ENCODE results near the gene TGM5. TPM values are rescaled to one million over a fixed set of nuclear protein-coding genes. Genes with fewer than 3 reads are reported as not detected.

The TGM5 gene
- total RNA-seq, 2 experiments from 2014 or later, result 0.20 to 0.28 TPM

DNA sequence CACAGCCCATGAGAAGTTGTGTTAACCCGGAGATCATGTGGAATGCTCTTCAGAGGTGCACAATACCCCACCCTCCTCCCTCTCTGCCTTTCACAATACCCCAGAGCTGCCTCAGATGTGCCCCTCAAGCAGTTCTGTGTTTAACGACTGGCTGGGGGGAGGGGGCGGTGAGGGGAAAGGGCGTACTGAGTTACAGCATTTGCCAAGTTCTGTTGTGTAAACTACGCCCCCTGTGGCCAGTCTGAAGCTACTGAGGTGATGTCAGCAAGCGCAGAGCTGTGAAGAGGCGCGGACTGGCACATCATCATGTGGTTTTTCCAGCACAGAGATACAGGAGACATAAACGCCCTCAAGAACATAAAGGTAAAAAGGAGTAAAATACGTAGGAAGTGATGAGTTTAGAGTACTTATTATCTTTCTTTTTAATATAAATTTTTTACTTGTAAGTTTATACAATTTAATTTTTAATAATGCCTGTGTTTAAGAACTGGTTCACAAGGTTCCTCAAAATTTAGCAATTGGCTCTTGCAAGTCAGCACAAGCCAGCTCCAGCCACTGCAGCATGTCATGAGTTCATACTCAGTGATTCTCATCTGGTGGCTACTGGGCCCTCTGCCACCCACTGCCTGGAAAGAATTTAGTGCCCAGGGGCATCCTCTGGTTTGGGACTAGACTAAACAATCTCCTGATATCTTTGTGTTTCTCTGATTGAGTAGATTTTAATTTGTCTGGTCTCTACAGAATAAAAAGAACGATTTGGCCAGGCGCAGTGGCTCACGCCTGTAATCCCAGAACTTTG, 47.6 kb downstream of the TGM5 start:
- peaks cover 11% of the 10 kb centered on the region for H3K27me3 Mint-ChIP-seq
- ChIA-PET POLR2A (no interaction called here), CTCF (interaction anchor here (1.7 kb wide), 1 partner anchor 66 kb away, joined by 4 read pairs; no protein-coding TSS in a partner anchor)
- no peak for DNase-seq
- no peaks in the 10 kb centered on the region for H3K36me3 Mint-ChIP-seq (ENCODE audit: low read depth)
- H3K4me1 Mint-ChIP-seq, result no peaks in the 10 kb centered on the region
- H3K27ac Mint-ChIP-seq, result no peak overlapping the region
- H3K4me3 Mint-ChIP-seq, result no peak overlapping the region
- H3K9me3 Mint-ChIP-seq, result peaks cover 3% of the 10 kb centered on the region

DNA sequence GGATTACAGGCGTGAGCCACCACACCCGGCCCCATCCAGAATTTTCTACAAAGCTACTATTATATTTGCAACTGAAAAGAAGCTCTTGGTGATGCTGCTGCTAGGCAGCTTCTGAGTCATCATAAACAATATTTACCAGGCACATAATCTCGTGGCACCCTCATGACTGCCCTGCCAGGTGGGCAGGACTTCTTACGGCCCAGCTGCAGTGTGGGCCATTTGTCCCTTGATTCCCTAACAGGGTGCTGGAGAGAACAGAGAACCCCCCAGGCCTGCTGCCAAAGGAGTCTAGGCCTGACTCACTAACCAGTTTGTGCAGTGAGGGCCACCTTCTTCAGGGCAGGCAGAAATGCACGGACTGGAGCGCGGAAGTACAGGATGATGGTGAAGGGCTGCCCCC, 50.8 kb downstream of the TGM5 start:
- POLR2A ChIA-PET, result no interaction called here
- CTCF ChIA-PET, result interaction anchor here (0.6 to 2.0 kb wide), 3 partner anchors 10 to 15 kb away, joined by 3 to 7 read pairs (median 3); no protein-coding TSS in a partner anchor
- no peak overlapping the region for H3K4me3 Mint-ChIP-seq
- no peaks in the 10 kb centered on the region for H3K36me3 Mint-ChIP-seq (ENCODE audit: low read depth)
- no peak overlapping the region for H3K27ac Mint-ChIP-seq
- peaks cover 6% of the 10 kb centered on the region for H3K27me3 Mint-ChIP-seq
- no peaks in the 10 kb centered on the region for H3K4me1 Mint-ChIP-seq
- no peak for DNase-seq
- H3K9me3 Mint-ChIP-seq, result peaks cover 3% of the 10 kb centered on the region

DNA sequence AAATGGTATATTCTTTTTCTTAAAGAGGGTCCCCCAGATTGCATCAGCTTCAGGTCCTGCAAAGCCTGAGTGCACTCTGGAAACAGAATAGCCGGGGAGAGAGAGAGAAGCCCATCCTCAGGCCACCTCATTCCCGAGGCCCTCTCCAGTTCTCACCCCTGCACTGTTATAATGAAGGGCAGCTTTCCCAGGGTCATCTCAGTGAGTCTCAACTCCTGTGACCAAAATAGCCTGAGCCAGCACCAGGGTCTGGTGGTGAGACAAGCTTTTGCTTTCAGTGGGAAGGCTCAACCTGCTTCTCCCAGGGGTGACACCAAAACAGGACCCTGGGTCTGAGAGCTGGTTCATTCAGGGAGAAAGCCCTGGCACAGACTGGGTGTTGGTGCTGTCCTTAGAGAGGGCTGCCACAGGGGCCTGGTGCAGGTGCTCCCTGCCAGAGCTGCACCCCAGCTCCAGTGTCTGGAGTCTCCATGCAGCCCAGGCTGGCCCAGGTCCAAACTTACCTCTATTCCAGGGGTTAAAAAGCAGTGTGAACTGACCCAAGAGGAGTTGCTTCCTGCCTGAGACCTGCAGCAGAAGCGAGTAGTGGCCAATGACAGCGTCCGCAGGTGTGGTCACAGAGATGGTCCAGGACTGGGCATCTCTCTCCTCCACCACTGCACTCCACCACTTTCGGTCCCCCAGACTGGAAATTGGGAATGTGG, 52.0 kb downstream of the TGM5 start:
- no peak for DNase-seq
- Mint-ChIP-seq H3K27me3 (peaks cover 6% of the 10 kb centered on the region), H3K4me3 (no peak overlapping the region), H3K9me3 (peaks cover 3% of the 10 kb centered on the region), H3K27ac (no peak overlapping the region), H3K4me1 (no peaks in the 10 kb centered on the region), H3K36me3 (ENCODE audit: low read depth) (no peaks in the 10 kb centered on the region)
- ChIA-PET CTCF (interaction anchor here (1.2 to 2.3 kb wide), 3 partner anchors 11 to 71 kb away, joined by 4 to 12 read pairs (median 6); no protein-coding TSS in a partner anchor), POLR2A (no interaction called here)

DNA sequence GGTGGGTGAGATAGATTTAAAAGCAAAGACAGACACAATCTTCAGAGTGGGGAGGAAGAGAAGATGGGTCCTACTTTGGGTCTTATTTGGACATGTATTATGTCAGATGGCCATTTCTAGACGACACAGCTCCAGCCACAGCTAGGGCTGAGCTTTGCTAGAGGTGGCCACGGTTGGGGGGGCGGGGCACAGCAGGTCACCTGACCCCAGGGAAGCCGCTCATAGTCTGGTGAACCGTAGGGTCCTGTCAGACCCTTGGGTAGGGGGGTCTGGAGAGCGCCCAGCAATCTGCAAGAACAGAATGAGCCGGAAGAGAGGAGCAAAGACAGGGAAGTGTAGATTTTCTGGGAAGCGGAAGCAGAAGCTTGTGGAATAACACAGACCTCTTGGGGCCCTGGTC, 52.6 kb downstream of the TGM5 start:
- POLR2A ChIA-PET, result no interaction called here
- DNase-seq, result no peak
- H3K4me3 Mint-ChIP-seq, result no peak overlapping the region

DNA sequence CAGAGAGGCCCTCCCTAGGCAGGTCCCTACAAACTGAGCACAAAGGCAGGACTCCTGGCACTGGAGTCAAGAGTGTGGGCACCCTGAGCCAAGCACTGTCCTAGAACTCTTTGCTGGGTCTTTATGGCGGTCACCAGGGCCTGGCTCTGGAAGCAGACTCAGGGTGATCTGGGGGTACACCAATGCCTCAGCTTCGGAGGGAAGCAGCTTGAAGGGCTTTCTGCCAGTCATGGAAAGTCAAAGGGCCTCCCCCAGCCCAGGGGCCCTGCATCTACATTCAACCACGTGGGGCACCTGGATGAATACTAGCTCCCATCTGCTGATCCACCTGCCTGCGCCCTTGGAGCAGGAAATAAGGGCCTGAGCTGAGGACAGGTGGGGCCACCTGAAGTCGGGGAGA, 53.3 kb downstream of the TGM5 start:
- Mint-ChIP-seq H3K4me3 (no peak overlapping the region), H3K4me1 (no peaks in the 10 kb centered on the region), H3K9me3 (peaks cover 3% of the 10 kb centered on the region), H3K27me3 (peaks cover 10% of the 10 kb centered on the region), H3K36me3 (ENCODE audit: low read depth) (no peaks in the 10 kb centered on the region), H3K27ac (no peak overlapping the region)
- ChIA-PET POLR2A (no interaction called here), CTCF (interaction anchor here (1.1 to 2.3 kb wide), 4 partner anchors 9 to 72 kb away, joined by 3 to 12 read pairs (median 4); no protein-coding TSS in a partner anchor)
- DNase-seq, result no peak

More for the DNA sequence above, 52.6 kb downstream of the TGM5 start:
- CTCF ChIA-PET, result interaction anchor here (1.2 to 2.3 kb wide), 3 partner anchors 10 to 71 kb away, joined by 4 to 12 read pairs (median 6); no protein-coding TSS in a partner anchor
- Mint-ChIP-seq H3K27me3 (peaks cover 6% of the 10 kb centered on the region), H3K27ac (no peak overlapping the region), H3K36me3 (ENCODE audit: low read depth) (no peaks in the 10 kb centered on the region), H3K4me1 (no peaks in the 10 kb centered on the region), H3K9me3 (peaks cover 3% of the 10 kb centered on the region)

DNA sequence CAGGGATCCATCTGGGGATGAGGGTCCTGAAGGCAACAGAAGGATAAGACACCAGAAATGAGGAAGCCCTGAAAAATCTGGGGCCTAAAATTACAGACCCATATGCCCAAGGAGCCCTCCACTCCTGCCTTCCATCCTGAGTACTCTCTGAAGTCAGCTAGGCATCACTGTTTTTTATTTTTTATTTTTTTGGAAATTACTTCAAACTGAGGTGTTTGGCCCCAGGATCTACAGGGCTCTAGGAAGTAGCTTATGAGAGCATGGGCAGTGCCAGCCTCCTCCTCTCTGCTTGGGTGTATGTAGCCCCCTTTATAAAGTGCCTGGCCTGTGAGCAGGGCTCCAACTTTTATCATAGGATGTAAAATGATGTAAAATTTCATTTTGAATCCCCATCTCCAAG, 53.8 kb downstream of the TGM5 start:
- H3K27me3 Mint-ChIP-seq, result peaks cover 9% of the 10 kb centered on the region
- no peaks in the 10 kb centered on the region for H3K4me1 Mint-ChIP-seq
- no peak for DNase-seq
- no peak overlapping the region for H3K4me3 Mint-ChIP-seq
- POLR2A ChIA-PET, result no interaction called here
- H3K36me3 Mint-ChIP-seq (ENCODE audit: low read depth), result no peaks in the 10 kb centered on the region
- H3K27ac Mint-ChIP-seq, result no peak overlapping the region
- H3K9me3 Mint-ChIP-seq, result peaks cover 3% of the 10 kb centered on the region
- CTCF ChIA-PET, result interaction anchor here (0.7 to 2.3 kb wide), 4 partner anchors 9 to 56 kb away, joined by 3 to 12 read pairs (median 3); no protein-coding TSS in a partner anchor

DNA sequence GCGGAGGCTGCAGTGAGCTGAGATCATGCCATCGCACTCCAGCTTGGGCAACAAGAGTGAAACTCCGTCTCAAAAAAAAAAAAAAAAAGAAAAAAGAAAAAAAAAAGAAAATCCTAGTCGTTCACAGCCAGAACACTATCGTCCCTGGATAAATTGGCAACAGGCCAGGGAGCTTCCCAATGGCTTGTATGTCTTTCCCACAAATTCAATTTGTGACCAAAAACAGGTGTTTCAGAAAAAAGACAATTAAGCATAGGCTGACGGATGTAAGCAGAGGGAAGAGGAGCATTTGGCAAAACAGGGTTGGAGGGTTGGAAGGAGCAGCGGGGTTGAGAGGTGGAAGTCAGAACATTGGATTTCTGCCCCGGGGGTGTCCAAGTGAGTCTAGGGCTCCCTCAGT, 54.4 kb downstream of the TGM5 start:
- Mint-ChIP-seq H3K4me1 (no peaks in the 10 kb centered on the region), H3K4me3 (no peak overlapping the region), H3K27me3 (peaks cover 11% of the 10 kb centered on the region), H3K36me3 (ENCODE audit: low read depth) (no peaks in the 10 kb centered on the region), H3K9me3 (peaks cover 3% of the 10 kb centered on the region), H3K27ac (no peak overlapping the region)
- POLR2A ChIA-PET, result interaction anchor here (0.6 kb wide), 1 partner anchor 248 kb away, joined by 4 read pairs; no protein-coding TSS in a partner anchor
- no peak for DNase-seq
- CTCF ChIA-PET, result interaction anchor here (0.7 to 1.5 kb wide), 4 partner anchors 8 to 57 kb away, joined by 3 to 5 read pairs (median 3); no protein-coding TSS in a partner anchor

DNA sequence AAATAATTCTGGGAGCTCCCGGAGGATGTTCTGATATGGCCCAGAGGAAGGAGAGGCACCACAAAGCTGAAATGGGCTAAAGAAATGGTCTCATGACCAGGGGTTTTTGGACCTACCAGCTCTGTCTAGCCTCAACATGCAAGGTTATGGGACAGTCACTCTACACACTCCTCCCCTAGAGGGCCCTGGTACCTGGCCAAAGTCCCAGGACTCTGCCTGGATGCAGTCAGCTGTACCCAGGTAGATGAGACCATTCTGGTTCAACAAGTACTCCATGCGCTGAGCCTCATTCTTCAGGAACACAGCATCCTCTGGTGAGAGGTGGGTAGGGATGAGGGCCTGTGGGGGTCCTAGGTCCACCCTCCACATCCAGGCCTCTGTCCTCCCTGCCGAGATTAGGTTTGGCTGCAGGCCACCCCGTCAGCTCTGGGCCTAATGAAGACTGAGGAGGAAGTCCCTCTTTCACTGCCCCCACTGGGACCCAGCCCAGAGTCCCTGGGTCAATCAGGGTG, 55.4 kb downstream of the TGM5 start:
- Mint-ChIP-seq H3K4me1 (no peaks in the 10 kb centered on the region), H3K27ac (no peak overlapping the region), H3K36me3 (ENCODE audit: low read depth) (no peaks in the 10 kb centered on the region), H3K4me3 (no peak overlapping the region), H3K27me3 (peaks cover 9% of the 10 kb centered on the region), H3K9me3 (no peaks in the 10 kb centered on the region)
- ChIA-PET POLR2A (no interaction called here), CTCF (interaction anchor here (2.2 kb wide), 1 partner anchor 74 kb away, joined by 5 read pairs; no protein-coding TSS in a partner anchor)
- no peak for DNase-seq

DNA sequence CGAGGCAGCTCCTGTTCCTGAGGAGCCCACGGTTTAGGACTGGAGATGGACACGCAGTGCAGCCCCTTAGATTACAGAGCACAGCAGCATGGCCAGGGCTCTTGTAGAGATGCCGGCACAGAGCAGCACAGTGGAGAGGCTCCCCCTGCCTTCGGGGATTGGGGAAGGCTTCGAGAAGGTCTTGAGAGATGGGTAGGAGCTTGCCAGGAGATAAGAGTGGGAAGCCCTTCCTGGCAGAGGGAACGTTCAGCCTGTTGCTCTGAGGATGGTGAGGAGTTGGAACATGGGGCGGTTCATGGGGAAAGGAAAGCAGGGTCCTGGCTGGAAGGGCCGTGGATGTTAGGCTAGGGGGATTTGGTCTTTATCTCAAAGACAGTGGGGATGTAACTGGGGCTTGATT, 55.9 kb downstream of the TGM5 start:
- Mint-ChIP-seq H3K4me1 (no peaks in the 10 kb centered on the region), H3K27me3 (peaks cover 11% of the 10 kb centered on the region)
- CTCF ChIA-PET, result interaction anchor here (2.2 kb wide), 1 partner anchor 75 kb away, joined by 5 read pairs; no protein-coding TSS in a partner anchor

DNA sequence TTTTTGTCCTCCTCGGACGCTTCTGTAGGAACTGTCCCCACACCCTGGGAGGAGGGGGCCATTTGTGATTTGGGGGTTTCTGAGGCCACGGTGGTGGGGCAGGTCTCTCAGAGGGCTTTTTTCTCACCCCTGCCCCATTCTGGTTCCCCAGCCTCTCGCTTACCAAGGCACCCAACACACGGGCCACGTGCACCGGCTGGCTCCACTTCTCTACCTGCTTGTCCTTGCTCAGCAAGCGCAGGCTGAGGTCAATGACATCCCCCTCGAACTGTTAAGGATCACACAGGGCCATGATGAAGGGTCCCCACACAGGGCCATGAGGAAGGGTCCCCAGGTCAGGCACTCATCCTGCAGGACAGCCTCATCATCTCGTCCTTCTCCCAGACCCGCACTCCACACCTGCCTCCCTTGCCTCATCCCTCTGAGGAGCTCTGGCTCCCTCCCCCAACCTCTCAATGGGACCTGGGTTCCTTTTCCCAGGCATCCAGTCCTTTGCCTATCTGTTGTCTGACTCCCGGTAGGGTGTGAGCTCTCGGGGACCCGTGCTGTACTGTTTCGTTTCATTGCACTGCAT, 56.5 kb downstream of the TGM5 start:
- ChIA-PET POLR2A (no interaction called here), CTCF (interaction anchor here (2.2 kb wide), 1 partner anchor 75 kb away, joined by 5 read pairs; no protein-coding TSS in a partner anchor)
- H3K9me3 Mint-ChIP-seq, result no peaks in the 10 kb centered on the region
- H3K27ac Mint-ChIP-seq, result no peak overlapping the region
- H3K27me3 Mint-ChIP-seq, result peaks cover 14% of the 10 kb centered on the region
- DNase-seq, result no peak
- H3K36me3 Mint-ChIP-seq (ENCODE audit: low read depth), result no peaks in the 10 kb centered on the region
- no peak overlapping the region for H3K4me3 Mint-ChIP-seq
- no peaks in the 10 kb centered on the region for H3K4me1 Mint-ChIP-seq

More for the DNA sequence above, 55.9 kb downstream of the TGM5 start:
- POLR2A ChIA-PET, result no interaction called here
- no peak for DNase-seq
- Mint-ChIP-seq H3K4me3 (no peak overlapping the region), H3K27ac (no peak overlapping the region), H3K36me3 (ENCODE audit: low read depth) (no peaks in the 10 kb centered on the region), H3K9me3 (no peaks in the 10 kb centered on the region)

DNA sequence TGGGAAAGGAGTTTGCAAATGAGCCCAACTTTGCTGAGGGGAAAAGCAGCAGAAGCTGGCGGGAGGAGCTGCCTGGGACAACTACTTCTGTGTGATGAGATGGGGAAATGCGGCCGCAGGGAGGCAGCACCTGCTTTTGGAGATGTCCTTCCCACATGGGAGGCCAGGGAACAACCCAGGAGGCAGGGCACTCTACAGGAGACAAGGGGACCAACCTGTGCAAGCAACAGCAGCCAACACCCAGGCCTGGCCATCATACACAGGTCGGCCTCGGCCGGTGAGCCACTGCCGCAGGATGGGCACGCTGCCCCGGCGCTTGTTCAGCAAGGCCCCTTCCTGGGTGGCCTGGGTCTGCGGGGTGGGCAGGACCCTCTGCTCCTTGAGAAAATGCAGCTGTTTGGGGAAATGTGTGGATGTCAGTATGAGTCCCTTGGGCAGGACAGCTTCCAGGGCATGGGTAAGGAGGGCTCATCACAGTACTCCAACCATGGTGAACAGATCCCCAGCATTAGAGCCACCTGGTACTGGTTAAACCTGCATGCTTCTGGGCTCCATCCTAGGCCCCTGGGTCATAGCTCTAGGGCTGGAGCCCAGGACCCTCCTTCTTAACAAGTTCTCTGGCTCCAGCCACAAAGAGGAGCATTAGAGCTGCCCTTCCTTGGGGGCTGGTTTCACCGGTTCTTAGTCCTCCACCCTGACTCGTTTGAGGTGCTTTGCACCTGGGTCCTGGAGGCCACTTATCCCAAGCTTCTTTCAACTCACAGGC, 57.5 kb downstream of the TGM5 start:
- POLR2A ChIA-PET, result no interaction called here
- Mint-ChIP-seq H3K9me3 (no peaks in the 10 kb centered on the region), H3K27me3 (peaks cover 14% of the 10 kb centered on the region), H3K4me3 (no peak overlapping the region), H3K4me1 (no peaks in the 10 kb centered on the region), H3K36me3 (ENCODE audit: low read depth) (no peaks in the 10 kb centered on the region), H3K27ac (no peak overlapping the region)
- CTCF ChIA-PET, result interaction anchor here (1.5 to 2.2 kb wide), 3 partner anchors 16 to 79 kb away, joined by 3 to 5 read pairs (median 4); no protein-coding TSS in a partner anchor
- DNase-seq, result no peak

Measured in activated CD4-positive, alpha-beta memory T cell treated with anti-CD3 and anti-CD28 coated beads, Interleukin-2, amount 10 ng/mL, durations not matched to agents 7 days and 5 days (primary cell).